GM18858 (cell line): Measurements from ENCODE around the gene CHAF1B.

ENCODE experiments used
- ATAC-seq: cut with Tn5 transposase; IDR thresholded peaks from one replicate; pipeline ENCODE4 v1.9.1; 2021; ENCODE audit not compliant: unreplicated experiment

The CHAF1B gene

GRCh38 chr21:36425286-36425685, 40.1 kb downstream of the CHAF1B start:
- no peak for ATAC-seq

DNA sequence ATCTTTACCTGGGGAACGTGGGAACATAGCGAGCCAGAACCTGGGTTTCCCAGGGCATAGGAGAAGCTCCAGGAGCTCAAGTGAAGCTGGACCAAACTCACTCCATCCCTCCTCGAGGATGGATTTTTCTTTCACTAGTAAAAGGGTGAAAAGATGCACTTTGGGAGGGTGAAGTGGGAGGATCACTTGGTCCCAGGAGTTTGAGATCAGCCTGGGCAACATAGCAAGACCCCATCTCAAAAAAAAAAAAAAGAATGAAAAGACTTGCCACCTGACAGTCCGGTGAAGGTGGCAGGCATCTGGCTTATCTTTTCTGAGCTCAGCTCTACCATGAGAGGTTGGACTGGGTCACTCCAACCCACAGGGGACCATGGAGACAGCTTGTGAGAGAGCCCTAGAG, 42.3 kb downstream of the CHAF1B start:
- no peak for ATAC-seq

GRCh38 chr21:36428761-36429432, 43.7 kb downstream of the CHAF1B start:
- no peak for ATAC-seq

GRCh38 chr21:36429947-36430546, 44.9 kb downstream of the CHAF1B start:
- peak; percentile 77 for ATAC-seq

GRCh38 chr21:36430841-36431240, 45.6 kb downstream of the CHAF1B start:
- no peak for ATAC-seq

- no peak for ATAC-seq
These were observed 46.1 kb downstream of the CHAF1B start for GRCh38 chr21:36431252-36431651.

DNA sequence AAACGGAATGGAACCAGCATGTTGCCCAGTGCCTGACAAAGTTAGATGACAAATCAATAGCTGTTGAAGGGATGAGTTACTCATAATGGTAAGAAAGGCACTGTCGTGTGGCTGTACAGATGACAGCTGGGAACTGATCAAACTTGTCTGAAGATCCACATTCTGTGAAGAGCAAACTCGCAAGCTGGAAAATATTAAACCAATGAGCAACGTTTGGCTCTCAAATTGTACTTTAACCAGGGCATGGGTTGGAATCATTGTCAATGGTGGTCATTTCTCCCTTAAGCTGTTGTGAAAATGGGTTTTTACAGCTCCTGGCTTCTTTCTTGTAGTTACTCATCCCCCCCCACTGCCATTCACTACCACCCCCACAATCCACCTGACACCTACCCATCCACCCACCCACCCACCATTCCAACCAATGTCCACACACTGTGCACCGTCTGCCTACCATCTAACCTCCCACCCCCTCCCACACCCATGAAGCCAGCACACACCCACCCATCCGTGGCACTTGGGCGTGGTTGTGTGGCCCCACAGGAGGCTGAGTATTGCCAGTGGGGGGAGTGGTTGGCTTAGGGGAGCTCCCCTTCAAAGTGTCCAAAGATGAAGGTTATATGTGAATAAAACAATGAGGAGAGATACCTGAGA, 48.0 kb downstream of the CHAF1B start:
- ATAC-seq: no peak

DNA sequence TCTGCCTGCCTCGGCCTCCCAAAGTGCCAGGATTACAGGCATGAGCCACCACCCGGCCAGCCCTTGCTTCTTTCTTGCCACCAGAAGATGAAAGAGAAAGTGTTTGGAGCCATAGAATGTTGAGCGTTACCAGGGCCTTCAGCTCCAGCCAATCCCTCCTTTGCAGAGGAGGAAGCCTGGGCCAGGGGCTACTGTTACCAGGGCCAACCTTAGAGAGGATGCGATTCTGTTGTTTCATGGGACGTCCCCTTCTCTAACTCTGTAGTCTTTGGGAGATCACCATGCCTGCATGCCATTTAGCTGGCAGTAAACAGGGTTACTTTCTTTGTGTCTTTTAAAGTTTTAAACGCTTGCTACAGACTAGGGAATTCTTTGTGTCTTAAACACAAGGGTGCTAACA, 49.0 kb downstream of the CHAF1B start:
- ATAC-seq: no peak

DNA sequence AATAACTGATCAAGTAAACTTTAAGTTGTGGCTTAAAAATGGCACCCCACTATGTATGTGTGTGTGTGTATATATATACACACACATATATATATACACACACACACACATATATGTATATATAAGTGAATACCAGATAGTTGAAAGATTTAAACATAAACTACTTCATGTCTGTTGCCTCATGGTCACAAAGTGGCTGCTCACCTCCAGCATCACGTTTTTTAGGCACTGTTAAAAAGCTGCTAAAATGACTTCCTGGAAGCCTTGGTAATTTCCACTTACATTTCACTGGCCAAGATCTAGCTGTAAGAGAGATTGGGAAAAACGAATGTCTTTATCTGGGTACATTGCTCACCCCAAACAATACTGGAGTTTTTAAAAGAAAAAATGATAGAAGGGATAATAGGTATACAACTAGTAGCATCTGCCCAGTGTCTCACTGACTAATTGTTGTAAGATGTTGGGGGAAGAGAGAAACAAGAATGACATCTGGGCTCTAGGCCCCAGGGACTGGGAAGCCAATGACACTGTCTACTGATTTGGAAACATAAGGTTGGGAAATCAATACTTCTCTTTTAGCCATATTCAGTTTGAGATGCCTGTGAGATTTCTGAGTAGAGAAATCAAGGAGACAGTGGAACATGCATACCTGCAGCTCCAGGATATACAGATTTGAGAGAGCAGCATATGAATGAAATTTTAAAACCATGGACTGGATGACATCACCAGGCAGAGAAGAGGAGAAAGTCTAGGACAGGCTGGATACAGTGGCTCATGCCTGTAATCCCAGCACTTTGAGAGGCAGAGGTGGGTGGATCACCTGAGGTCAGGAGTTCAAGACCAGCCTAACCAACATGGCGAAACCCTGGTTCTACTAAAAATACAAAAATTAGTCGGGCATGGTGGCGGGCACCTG, 51.9 kb downstream of the CHAF1B start:
- no peak for ATAC-seq

GRCh38 chr21:36437745-36438128, 52.5 kb downstream of the CHAF1B start:
- no peak for ATAC-seq

DNA sequence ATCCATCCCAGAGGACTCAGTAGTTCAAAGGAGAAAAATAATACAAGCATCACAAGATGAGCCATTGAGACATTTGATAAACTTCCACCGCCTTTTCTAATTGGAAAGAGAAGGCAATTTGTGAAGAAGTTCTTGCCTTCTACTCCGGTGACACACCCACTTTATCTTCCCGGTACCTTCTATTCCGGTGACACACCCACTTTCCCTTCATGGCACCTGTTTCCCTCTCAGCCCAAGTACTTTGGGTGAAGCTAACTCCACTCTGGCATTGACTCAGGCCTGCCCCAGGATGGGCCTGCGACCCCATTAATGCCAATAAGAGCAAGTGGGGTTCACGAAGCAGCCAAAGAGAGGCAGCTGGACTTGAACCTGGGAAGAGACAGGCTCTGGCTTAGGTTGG, 56.5 kb downstream of the CHAF1B start:
- no peak for ATAC-seq

GRCh38 chr21:36446301-36446700, 61.1 kb downstream of the CHAF1B start:
- ATAC-seq: no peak

DNA sequence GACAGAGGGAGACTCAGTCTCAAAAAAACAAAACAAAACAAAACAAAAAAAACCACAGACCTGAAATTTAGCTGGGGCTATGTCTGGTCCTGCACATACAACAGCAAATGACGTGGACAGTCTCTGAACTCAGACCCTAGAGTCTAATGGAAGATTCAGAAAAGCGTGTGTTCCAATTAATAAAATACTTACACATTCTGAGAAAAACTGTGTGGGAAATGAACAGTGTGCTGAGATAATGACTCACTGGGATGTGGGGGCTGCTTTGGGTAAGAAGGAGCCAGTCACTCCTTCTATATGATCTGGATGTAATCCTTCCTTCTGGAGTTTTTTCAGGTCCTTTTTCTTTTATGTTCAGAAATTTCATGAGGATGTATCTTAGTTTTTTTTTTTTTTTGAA, 65.3 kb downstream of the CHAF1B start:
- no peak for ATAC-seq

DNA sequence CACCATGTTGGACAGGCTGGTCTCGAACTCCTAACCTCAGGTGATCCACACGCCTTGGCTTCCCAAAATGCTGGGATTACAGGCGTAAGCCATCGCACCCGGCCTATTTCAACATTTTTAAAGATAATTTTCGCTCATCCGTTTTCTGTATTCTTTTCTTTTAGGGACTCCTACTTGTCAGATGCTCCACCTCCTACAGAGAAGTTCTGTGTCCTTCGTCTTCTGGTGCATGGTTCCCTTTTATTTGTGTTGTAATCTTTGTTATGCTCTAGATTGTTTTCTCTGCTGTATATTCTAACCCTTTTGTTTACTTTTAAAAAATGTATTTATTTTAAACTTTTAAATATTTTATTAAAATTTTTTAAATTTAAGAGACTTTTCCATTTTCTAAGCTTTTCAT, 66.3 kb downstream of the CHAF1B start:
- ATAC-seq: no peak

GRCh38 chr21:36452281-36452825, 67.2 kb downstream of the CHAF1B start:
- ATAC-seq: no peak

DNA sequence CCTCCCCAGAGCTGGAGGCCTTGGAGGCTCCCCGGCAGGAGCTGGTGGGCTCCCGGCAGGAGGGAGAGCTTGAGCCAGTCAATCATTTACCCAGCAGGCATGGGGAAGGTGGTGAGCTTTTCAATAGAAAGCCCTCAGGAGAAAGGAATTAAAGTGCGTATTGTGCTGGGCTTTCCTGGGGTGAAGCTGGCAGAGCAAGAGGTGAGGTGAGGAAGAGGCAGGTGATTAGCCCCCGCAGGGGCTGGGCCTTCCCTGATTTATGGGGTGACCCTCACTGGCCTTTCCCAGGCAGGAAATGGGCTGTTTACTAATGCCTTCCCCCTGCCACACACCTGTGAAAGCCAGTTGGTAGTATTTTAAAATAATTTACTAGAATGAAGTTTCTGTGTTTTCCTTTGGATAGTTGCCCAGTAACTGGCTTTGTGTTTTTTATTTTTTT, 68.9 kb downstream of the CHAF1B start:
- no peak for ATAC-seq

DNA sequence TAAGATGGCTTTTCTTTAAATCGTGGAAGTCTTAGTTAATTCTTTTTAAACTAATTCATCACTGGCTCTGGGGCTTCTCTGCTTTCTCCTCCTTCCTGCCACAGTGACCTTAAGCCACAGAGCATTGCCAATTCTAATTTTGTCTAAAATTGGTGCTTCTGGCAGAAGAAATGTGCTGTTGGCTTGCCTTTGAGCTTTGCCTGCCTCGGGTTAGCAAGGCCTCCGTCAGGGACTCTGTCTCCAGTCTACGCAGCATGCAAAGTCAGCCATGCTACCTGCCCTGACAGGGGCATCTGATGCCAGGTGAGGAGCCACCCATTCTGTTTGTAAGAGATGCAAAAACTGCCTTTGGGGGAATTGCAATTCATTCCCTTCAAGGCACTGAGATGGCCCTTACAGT, 69.5 kb downstream of the CHAF1B start:
- no peak for ATAC-seq

DNA sequence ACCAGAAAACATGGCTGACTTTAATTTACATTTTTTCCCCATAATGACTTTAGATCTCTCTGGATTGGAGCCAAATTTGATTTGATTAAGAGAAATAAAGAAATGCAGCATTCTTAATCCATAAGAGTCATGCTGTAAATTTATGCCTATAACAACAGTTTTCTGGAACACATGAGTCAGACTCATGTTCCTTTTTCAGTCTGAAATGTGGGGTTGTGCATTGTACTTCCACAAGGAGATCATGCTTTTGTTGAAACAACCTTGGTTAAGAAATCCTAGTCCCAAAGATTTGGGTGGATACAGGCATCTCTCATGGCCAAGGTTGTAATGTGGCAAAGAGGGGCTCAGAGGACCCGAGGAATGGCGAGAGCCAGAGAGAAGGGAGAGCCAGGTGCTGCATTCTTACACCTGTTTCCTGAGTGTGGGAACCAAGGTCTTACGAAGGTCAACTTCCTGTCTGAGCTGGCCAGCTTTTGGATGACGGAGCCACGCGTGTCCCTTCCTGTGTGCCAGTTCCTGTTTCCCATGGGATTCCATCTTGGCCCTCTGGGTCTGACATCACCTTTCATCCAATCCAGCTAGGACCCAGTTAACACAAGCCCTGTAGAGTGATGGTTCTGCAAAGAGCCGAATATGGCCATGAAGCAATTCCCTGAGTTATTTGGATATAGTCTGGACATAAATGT, 71.7 kb downstream of the CHAF1B start:
- no peak for ATAC-seq

GRCh38 chr21:36459098-36459497, 73.9 kb downstream of the CHAF1B start:
- ATAC-seq: no peak

DNA sequence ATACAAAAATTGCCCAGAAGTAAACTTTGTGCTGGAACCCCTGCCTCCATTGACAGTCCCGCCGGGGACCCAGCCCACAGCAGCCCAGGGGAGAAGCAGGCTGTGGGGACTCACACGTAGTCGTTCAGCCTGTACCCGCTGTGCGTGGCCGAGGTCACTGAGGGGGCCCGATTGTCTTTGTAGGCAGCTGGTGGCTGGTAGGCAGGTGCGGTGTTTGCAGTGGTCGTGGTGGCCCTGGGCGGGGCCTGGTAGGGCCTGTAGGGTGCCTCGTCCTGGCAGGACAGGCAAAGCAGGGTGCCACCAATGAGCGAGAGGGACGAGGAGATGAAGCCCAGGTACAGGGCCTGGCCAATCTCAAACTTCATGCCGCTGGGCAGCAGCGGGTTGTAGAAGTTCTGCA, 75.7 kb downstream of the CHAF1B start:
- no peak for ATAC-seq
